Femur (tissue), 1 donor: ENCODE measurements around the gene WNT8B.
A peak's percentile ranks its signal among the peaks of the same experiment; 100 is the strongest.

ENCODE experiments used
- DNase-seq: peaks from one replicate; pipeline ENCODE4 v3.0.0-alpha.2; 2017

Gene WNT8B

GRCh38 chr10:100462709-100463108, at the start of gene WNT8B:
WNT8B (plus strand) TSS chr10:100463009; CDS start chr10:100463169, 160 bp downstream.
- DNase-seq: no peak

GRCh38 chr10:100413173-100413572, 49.6 kb upstream of the WNT8B start:
- no peak for DNase-seq

- DNase-seq: no peak
Observed at GRCh38 chr10:100419911-100420449, 42.8 kb upstream of the WNT8B start.

- no peak for DNase-seq
Observed at GRCh38 chr10:100427374-100427773, 35.4 kb upstream of the WNT8B start.

GRCh38 chr10:100433253-100434240, 29.3 kb upstream of the WNT8B start:
- peak; percentile 93 for DNase-seq

- DNase-seq: no peak
Observed at GRCh38 chr10:100436255-100436654, 26.6 kb upstream of the WNT8B start.

GRCh38 chr10:100438674-100439315, 24.0 kb upstream of the WNT8B start:
- no peak for DNase-seq

- DNase-seq: no peak
Observed at GRCh38 chr10:100442548-100442947, 20.3 kb upstream of the WNT8B start.

GRCh38 chr10:100446130-100446761, 16.6 kb upstream of the WNT8B start:
- no peak for DNase-seq

GRCh38 chr10:100447663-100448062, 15.1 kb upstream of the WNT8B start:
- no peak for DNase-seq

- no peak for DNase-seq
Observed at GRCh38 chr10:100448951-100449350, 13.9 kb upstream of the WNT8B start.

GRCh38 chr10:100468322-100468721, 5.5 kb downstream of the WNT8B start:
- DNase-seq: no peak

GRCh38 chr10:100468978-100469377, 6.2 kb downstream of the WNT8B start:
- DNase-seq: no peak

GRCh38 chr10:100469756-100470155, 6.9 kb downstream of the WNT8B start:
- DNase-seq: no peak

GRCh38 chr10:100470367-100470766, 7.6 kb downstream of the WNT8B start:
- no peak for DNase-seq

GRCh38 chr10:100477970-100478369, 15.2 kb downstream of the WNT8B start:
- DNase-seq: no peak

GRCh38 chr10:100479037-100479436, 16.2 kb downstream of the WNT8B start:
- no peak for DNase-seq

GRCh38 chr10:100480002-100480401, 17.2 kb downstream of the WNT8B start:
- no peak for DNase-seq

- peak; percentile 93 for DNase-seq
Observed at GRCh38 chr10:100481462-100482081, 18.8 kb downstream of the WNT8B start.

- peak; percentile 73 for DNase-seq
Observed at GRCh38 chr10:100482181-100482833, 19.5 kb downstream of the WNT8B start.

GRCh38 chr10:100482834-100483185, 20.0 kb downstream of the WNT8B start:
- no peak for DNase-seq
